Forelimb muscle (tissue), 1 donor: ENCODE measurements around the gene ITPRIP. TPM values are rescaled to one million over a fixed set of nuclear protein-coding genes. Genes with fewer than 3 reads are reported as not detected.

Experiments used
- DNase-seq: peaks from one replicate; pipeline ENCODE4 v3.0.0-alpha.2; 2013; ENCODE audit warnings: low read depth
- polyA plus RNA-seq: library from polyadenylated mRNA; unstranded; fragments of 120-200 nt; gene quantifications from one replicate; pipeline ENCODE4 v1.2.1, GENCODE V29; 2013; ENCODE audit not compliant: insufficient read length

ITPRIP gene, protein sequence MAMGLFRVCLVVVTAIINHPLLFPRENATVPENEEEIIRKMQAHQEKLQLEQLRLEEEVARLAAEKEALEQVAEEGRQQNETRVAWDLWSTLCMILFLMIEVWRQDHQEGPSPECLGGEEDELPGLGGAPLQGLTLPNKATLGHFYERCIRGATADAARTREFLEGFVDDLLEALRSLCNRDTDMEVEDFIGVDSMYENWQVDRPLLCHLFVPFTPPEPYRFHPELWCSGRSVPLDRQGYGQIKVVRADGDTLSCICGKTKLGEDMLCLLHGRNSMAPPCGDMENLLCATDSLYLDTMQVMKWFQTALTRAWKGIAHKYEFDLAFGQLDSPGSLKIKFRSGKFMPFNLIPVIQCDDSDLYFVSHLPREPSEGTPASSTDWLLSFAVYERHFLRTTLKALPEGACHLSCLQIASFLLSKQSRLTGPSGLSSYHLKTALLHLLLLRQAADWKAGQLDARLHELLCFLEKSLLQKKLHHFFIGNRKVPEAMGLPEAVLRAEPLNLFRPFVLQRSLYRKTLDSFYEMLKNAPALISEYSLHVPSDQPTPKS
- 7.1 TPM for polyA plus RNA-seq

GRCh38 chr10:104337985-104338735 is at the start of gene ITPRIP:
TSS of gene ITPRIP (minus strand) at chr10:104338465. CDS start at chr10:104316051, 22,414 bp downstream.
- no peak for DNase-seq

DNA sequence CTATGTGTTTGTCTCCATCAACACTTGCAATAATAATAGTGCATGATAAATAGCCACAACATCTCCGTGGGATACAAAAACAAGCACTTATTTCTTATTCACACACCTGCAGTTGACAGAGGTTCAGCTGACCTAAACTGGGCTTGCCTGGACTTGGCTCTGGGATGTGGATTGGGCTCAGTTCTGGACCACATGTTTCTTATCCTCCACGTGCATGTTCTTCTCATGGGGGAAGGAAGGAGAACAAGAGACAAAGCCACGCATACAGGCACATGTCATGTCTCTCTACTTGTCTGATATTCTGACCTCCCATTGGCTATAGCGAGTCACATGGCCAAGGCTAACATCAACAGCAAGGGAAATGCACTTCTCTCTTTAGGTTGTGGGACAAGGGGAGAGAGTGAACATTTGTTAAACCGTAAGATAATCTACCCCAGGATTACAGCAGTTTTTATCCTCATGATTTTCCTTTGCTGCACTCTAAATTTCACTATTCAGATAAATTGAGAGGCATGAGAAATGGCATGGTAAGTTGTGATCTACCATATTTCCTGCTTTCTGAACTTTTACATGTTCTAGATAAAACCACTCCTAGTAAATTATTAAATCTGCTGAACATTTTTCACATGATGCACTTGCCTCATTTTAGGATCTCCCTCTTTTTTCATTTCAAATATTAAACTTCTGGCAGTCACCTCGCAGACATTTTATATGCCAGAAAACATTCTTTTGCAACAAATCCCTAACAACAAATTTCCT is 49.0 kb upstream of the ITPRIP start:
- DNase-seq = no peak

DNA sequence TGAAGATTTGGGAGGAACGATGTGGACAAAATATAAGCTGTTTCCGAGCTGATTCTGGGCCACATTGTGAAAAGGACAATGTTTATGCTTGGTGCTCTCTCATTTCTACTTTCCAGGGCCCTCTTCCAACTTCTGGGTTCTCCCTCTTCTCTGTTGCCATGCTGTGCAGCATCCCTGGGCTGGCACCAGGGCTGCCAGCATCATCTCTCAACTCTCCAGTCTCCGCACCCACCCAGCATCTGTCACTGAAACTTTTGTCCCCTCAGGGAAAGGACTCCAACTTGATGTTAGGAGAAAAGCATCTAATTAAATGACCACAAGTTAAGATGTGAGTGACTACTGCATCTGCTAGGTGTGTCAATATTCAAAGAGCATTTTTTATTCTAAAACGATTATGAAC is 42.1 kb upstream of the ITPRIP start:
- no peak for DNase-seq

GRCh38 chr10:104376784-104377300 is 38.6 kb upstream of the ITPRIP start:
- DNase-seq = no peak

GRCh38 chr10:104374591-104374990 is 36.3 kb upstream of the ITPRIP start:
- no peak for DNase-seq

- DNase-seq = no peak
These were observed 33.5 kb upstream of the ITPRIP start for GRCh38 chr10:104371753-104372152.

DNA sequence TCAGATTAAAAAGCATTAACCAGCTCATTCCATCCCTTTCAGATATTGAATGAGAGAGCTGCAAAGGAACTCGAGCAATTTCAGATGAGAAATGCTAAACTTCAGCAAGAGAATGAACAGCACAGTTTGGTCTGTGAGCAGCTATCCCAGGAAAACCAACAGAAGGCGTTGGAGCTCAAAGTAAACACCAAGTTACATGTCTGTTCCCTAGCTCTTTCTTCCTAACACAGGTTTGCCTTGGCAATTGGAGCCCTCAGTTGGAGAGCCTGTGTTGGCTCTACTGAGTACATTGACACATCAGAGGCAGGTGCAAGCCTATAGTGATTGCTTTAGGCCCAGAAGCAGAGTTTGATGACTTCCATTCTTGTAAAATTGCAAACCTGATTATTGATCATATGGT is 30.1 kb upstream of the ITPRIP start:
- DNase-seq = no peak

GRCh38 chr10:104367904-104368303 is 29.6 kb upstream of the ITPRIP start:
- DNase-seq = no peak

DNA sequence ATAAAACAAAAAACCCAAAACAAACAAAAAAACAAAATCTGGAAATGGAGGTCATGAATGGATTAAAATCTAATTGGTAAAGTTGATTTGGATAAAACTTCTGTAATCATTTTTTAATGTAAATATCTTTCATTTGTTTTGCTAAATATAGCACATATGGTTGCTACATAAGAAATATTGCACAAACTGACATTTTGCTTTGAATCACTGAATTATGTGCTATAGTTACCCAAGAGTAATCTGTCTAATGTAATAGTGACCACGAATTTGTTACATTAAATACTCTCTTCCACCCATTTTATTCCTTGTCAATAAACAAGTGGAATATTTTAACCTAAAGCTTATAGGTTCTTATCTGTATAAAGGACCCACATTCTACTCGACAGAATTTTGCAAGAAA is 21.5 kb upstream of the ITPRIP start:
- DNase-seq = no peak

- DNase-seq = no peak
These were observed 15.2 kb upstream of the ITPRIP start, which contains the start of gene CFAP58 for GRCh38 chr10:104353325-104354048. TSS of gene CFAP58 (plus strand) at chr10:104353833. CDS start at chr10:104353898, 65 bp downstream.

GRCh38 chr10:104351919-104352318 is 13.7 kb upstream of the ITPRIP start:
- DNase-seq = no peak

- DNase-seq = no peak
These were observed 12.9 kb upstream of the ITPRIP start for GRCh38 chr10:104351061-104351702.

- DNase-seq = no peak
These were observed 11.9 kb upstream of the ITPRIP start for GRCh38 chr10:104350127-104350635.

GRCh38 chr10:104349623-104350126 is 11.4 kb upstream of the ITPRIP start:
- DNase-seq = no peak

GRCh38 chr10:104348601-104349000 is 10.3 kb upstream of the ITPRIP start:
- no peak for DNase-seq

DNA sequence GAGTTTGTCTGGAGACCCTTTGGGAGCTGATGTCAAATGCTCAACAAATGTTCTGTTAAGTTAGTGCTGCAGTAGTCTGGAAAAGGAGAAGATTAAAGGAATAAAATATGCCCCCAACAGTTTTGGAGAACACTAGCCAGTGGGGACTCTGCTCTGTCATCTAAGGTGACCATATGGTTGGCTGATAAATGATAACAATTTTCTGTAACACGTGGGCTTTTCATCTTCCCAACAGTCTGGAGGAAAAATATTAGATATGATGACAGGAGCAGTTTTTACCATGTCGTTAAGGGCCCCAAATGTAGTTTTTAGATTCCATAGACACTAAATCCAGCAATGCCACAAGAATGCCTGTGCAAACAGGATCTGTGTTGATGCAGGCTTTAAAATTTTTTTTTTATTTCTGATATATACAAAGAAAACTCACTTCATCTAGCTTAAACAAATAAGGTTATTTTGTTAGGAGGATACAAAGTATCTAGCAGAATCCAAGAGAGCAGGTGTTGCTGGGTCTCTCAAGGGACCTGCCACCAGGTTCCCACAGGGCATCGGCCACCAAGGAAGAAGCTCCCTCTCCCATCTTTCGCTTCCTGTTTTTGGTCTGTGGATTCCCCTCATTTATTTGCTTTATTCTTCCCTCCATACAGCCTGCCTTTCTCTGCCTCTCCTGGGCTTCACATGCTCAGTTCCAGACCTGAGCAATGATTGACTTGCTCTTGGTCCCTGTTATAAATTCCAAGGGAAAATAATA is 9.2 kb upstream of the ITPRIP start:
- no peak for DNase-seq

DNA sequence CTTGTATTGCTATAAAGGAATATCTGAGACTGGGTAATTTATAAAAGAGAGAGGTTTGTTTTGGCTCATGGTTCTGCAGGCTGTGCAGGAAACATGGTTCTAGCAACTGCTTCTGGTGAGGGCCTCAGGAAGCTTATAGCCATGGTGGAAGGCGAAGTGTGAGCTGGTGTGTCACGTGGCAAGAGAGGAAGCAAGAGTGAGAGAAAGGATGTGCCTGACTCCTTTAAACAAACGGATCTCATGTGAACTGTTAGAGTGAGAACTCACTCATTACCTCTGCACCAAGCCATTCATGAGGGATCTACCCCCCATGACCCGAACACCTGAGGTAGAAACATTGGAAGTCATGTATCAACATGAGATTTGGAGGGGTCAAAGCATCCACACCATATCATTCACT is 7.7 kb upstream of the ITPRIP start:
- DNase-seq = no peak

DNA sequence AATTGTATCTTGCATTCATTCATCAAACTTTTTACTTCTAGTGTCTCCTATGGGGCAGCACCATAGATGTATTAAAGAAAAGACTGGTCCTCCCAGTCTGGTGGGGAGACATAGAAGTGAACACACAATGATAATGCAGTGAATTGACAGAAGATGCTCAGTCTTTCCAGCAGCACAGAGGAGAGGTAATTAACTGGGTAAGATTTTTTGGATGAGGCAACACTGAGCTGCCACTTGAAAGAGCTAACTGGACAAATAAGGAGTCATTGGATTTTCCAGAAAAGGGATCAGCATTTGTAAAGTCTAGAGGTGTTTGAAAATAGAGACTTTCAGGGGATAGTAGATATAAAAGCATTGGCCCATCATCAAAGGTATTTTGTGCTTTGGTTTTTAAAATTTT is 7.2 kb upstream of the ITPRIP start:
- no peak for DNase-seq

GRCh38 chr10:104344219-104344618 is 6.0 kb upstream of the ITPRIP start:
- DNase-seq = no peak
